GM03348 (cell line): Measurements from ENCODE around the gene BLNK.

Source experiments
- DNase-seq: peaks from one replicate; pipeline ENCODE4 v3.0.0; 2012; ENCODE audit warnings: low spot score

BLNK gene

DNA sequence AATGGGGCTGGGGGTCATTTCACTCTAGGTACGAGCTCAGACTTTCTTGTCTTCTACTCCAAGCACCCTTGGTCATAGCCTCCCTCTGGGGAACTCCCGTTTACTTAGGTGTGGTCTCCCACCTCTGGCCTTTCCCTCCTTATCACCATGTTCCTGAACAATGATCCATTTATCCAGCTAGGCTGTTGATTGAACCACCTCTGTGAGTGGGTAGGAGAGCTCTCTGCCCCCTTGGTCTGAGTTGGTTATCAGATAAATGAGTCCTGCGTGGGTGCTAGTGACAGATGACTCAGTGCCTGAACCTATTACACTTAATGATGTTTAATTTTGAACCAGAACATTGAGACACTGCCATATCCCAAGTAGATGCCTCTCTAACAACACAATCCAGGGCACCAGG is 9.4 kb downstream of the BLNK start:
- no peak for DNase-seq

DNA sequence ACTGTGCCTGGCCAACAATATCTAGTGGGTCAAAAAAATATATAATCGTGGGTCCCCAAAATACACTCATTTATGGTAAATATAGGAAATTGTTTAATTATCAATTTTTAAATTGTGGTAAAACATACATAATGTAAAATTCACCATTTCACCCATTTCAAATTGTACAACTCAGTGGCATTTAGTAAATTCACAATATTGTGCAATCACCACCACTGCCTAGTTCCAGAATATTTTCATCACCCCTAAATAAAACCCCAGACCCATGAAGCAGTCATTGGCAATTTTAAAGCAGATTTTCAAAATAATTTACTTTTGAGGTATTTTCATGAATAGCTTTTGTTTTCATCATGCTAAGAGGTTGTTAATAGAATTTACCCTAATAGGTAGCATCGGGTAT is 10.2 kb downstream of the BLNK start:
- DNase-seq: no peak

GRCh38 chr10:96260014-96260413 is 11.4 kb downstream of the BLNK start:
- DNase-seq: no peak

DNA sequence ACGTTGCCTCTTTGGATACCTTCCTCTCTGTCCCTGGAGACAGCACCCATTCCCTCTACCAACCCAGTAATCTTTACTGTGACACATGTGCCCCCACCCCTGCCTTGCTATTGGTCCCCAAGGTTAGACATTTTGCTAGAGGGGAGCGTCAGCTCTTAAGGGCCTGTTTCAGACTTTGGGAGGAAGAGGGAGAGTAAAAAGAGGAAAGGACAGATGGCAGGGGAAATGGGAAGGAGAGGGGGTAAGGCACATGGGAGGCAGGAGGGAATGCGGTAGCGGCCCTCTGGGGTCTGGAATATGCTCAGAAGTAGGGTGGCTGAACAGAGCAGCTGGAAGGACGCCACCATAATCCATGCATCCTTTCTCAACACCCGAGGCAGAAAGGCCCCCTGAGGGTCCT is 12.2 kb downstream of the BLNK start:
- DNase-seq: no peak

DNA sequence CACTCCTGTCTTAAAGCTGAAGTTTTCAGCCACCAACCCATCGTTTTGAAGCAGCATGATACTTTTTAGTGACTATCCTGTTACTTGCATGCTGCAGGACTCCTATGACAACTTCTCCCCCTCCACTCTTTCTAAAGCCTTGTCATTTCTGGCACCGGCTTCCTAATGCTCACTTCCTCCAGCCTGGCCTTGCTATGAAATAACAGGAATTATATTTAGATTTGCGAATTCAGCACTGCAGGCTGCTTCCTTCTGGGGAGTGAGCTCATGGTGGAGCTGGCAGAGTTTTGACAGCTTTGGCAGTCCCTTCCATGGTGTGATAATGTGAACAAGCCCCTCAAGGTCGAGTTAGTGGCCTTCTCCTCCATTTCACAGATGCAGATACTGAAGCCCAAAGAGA is 13.4 kb downstream of the BLNK start:
- no peak for DNase-seq

DNA sequence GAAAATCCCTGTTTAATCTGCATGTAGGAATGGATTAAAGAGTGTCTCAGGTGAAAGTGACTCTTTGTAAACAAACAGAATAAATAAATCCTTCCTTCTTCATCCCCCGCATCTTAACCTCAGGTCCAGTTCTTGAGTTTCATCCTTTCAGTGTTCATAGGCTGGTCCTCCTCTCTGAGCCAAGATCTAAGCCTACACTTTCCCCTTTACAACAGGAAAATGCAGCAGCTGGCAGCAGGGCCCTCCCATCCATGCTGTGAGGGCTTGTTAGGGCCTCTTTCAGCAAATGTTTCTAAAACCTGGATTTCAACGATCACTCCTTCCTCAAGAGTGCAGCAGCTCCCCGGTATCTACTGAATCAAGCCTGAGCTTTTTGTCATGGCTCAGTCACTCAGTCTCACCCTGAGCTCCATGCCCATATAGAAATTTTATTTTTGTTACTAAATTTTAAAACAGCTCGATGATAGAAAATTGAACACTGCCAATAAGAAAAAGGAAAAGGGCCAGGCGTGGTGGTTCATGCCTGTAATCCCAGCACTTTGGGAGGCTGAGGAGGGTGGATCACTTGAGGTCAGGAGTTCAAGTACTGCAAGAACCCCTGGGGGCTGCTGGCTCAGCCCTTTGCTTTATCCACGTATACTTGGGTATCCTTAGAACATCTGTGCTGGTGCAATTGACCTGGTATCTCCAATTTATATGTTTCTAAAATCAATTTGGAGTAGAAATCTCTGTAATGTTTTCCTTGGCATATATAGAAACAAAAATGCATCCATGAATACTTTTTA is 15.6 kb downstream of the BLNK start:
- DNase-seq: no peak

DNA sequence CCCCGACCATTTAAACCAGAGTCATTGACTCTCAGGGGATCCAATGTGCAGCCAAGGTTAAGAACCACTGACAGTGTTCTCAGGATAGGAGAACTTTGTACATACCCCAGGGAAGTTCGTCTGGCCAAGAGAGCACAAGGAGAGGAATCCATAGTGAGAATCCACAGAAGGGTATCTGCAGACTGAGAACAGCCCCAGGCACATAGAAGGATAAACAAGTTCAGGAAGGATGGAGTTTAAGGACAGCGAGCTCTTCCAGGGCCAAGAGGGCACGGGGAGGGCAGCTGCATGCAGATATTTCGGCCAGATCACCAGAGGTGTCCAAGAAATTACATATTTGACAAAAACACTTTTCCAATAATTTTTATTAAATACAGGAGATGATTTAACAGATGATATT is 16.4 kb downstream of the BLNK start:
- no peak for DNase-seq

DNA sequence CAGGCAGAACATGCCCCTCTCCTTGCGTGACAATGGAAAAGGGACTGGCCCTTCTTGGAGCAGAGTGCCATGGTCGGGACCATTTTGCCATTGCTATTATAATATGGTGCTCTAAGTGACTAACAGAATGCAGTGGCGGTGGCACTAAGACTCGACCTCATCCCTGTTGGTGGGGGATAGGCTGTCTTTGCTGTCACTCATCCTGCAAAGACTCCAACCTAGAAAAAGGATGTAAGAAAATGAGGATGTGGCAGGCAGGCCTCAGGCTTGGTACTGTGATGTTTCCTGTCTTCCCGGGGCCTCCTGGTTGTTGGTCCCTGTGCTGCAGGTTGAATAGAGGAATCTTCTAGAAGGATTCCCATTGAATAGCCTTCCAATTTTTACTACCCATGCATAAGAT is 18.6 kb downstream of the BLNK start:
- no peak for DNase-seq

- DNase-seq: no peak
These were observed 21.0 kb downstream of the BLNK start for GRCh38 chr10:96250349-96250748.

DNA sequence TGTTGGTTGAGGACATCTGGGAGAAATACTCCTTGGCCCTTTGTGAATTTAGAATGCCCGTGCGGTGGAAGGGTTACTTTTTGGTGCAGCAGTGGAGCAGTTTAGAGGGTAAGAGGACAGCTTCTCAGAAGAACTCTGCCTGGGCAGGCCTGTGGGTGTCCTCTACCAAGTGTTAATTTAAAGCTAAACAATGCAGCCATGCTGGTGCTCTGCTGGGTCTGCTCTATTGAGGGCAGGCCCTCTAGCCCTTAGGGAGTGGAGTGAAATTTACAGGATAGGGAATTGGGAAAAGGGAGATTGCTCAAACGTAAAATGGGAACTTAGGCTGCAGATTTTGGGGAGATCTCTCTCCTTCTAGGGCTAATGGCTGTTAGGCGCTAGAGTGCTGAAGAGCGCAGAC is 22.1 kb downstream of the BLNK start:
- DNase-seq: no peak

DNA sequence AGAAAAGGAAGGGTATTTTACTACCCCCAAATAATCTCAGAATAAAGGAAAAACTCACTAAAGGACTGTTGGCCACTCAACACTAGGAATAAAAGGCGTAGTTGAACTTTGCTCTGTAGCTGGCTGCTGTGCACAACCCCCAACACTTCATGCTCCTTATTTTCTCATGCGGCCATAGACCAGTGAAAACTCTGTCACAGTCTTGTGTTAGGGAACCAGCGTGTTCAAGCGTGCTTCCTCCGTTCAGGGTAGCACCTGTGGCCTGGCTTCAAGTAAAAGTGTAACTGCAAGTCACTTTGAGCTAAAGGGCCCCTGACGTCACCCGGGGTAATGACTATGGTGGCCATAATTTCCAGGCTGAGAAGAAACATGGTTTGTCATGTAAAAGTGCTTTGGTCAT is 27.0 kb downstream of the BLNK start:
- no peak for DNase-seq

- no peak for DNase-seq
These were observed 28.1 kb downstream of the BLNK start for GRCh38 chr10:96243296-96243695.

DNA sequence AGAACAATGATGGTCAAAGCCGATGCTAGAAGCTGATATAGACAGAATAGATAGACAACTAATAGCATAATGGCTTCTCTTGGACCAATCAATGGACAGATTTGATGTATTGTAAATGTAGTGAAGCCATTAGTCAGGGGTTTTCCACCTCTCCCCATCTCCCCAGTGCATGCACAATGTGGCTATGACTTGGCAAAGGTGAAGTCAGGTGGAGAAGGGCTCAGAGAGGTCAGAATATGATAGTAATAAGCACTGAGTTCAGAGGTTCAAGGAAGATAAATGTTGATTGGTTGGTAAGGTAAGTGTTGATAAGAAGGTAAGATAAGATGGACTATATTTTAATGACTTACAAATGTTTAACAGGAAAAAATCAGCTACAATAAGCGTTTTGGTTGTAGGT is 28.5 kb downstream of the BLNK start:
- no peak for DNase-seq

DNA sequence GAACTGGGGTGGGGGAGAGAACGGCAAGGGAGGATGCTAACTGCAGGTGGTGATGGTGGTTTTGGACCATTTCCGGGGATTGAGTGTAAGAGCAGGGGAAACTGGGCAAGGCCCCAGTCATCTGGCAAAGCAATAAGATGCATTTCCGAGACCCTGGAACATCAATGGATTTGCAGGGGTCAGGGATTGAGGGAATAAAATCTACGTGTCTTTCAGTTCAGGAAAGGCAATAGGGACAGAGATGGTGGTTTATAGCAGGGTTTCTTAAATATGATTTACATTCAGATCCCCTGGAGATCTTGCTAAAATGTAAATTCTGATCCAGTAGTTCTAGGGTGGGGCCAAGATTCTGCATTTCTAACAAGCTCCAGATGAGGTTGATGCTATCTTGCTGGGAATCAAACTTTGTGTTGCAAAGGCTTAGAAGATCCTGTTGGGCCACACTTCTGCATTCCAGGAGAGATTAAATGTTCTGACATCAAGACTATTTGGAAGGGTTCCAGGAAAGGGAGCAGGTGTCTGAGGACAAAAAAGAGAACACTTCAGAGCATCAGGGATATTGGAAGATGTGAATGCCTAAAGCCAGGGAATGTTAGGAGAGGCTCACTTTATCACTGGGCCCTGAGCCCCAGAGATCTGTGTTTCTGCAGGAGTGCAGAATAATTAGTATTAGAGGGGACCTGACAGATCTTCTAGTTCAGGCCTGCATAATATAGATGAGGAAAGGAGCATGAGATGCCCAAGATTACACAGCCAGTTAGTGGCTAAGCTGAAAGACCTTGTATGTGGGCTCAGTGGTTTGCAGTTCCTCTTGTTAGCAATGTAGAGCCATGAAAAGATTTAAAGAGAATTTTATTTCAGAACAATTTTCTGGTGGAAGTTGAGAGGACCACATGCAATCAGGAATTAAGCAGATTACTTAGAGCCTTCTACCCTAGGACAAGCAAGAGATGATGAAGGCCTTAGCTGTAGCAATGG is 32.4 kb downstream of the BLNK start:
- DNase-seq: no peak

DNA sequence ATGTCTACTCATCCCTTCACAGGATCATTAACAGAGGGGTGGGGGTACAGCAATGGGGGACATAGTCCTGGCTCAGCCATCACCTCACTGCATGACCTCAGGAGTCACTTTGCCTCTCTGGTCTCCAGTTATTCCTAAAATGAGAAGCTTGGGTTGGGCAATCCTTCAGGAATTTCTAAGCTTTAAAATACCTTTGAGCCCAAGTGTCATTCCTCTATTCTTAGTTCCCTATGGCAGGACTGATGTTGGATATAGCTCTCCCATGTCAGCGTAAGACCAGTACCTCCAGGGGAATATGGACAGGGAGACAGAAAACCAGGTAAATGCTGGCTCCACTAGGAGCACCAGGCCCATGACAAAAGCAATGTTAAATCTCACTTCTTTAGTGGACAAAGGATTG is 34.5 kb downstream of the BLNK start:
- DNase-seq: no peak

DNA sequence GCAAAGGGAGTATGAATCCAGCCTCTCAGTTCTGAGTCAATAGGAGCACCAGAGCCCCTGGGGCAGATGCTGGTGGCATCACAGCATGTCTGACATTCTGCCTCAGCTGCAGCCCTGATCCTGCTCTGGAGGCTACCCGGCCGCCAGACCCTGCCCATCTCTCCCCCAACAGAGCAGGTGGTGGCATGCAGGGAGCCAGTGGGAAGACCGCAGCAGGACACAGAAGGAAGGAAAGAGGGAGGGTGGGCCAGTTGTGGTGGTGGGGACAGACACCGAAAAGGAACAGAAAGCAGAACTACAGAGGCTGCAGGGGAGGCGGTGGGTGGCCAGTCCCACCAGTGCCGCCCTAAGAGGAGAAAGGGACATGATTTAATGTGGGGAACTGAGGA is 35.3 kb downstream of the BLNK start:
- DNase-seq: no peak

DNA sequence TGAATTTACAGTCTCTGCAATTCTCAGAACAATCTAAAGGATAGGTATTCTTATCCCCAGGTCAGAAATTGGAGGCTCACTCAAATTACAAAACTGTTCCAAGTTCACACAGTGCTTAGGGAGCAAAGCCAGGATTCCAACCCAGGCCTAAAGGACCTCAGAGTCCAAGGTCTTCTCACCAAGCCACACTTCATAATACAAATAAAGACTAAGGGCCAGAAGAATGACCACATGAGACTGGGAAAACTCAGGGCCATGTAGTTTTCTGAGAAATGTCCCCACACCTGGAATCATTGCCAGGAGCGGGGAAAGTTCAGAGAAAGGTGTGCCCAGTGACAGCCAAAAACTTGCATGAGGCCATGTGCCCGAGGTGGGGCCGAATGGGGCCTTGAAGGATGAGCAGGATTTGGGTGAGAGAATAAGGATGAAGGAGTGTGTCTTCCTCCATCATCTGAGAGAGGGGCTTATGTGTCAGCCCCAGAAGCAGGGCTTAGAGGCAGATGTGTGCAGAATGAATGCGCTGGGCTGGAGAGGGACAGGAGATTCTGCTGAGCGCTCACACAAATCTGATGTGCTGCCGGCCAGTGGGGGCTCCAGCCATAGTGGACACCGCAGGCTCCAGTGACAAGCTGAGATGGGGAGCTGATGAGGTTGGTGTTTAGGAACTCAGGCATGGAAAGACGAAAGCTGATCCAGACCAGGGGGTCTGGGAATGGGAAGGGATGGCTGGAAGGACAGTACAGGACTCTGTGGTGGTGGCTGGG is 35.9 kb downstream of the BLNK start:
- no peak for DNase-seq

- DNase-seq: no peak
These were observed 37.4 kb downstream of the BLNK start for GRCh38 chr10:96233959-96234358.

- DNase-seq: no peak
These were observed 40.8 kb downstream of the BLNK start for GRCh38 chr10:96230527-96230926.

DNA sequence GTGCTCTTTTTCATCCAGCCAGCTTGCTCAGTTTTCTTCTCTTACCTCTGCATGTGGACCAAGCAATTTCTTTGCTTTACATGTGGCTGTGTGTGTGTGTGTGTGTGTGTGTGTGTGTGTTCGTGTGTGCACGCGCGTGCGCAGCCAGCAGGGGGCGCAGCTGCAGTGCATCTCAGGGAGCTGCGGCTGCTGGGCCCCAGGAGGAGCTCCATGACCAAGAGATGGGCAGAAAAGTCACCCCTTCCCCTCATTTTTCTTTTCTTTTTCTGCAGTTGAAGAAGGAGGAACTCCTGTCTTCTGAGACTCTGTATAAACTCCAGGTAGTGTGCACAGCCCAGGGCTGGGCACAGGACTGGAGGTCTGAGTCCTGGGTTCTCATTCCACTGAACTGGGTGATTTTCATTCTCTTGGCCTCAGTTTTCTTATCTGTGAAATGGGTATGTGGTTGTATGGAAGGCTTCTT is 41.8 kb downstream of the BLNK start:
- DNase-seq: peak; percentile 62

DNA sequence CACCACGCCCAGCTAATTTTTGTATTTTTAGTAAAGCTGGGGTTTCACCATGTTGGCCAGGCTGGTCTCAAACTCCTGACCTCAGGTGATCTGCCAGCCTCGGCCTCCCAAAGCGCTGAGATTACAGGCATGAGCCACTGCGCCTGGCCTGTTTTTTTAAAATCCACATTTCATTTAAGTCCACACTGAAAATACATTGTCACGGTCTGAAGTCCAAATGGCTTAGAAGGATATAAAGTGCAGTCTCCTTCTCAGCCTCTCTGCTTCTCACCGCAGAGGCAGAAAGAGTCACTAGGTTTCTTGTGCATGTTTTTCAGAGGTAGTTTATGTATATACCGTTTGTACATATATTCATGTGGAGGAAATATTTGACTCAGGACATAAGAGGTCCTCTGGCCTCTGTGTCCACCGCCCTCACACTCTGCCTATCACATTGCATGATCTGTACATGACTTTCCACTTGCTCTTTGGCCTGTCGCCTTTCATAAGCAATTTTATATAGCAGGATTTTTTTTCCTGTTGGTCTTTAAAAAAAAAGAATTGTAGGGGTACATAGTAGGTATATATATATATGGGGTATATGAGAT is 42.9 kb downstream of the BLNK start:
- no peak for DNase-seq

DNA sequence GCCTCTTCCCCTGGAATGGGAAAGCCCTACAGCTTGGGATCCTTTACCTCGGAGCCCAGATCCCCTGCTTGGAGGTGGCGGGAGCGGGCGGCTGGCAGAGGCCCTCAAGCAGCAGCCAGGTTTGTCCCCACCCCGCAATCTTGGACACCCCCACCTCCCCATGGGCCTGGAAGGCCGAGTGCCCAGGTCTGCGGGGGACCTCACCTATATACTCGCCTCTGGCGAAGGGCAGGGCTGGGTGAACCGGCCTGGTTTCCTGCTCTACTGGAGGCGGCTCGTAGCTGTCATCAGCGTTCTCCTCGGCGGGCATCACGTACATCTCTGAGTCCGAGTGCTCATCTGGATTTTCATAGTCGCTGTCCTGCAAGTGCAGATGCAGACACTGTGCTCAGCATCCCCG is 44.2 kb downstream of the BLNK start:
- DNase-seq: no peak
